Measurements from ENCODE around the gene TXNRD3. TPM values are rescaled to one million over a fixed set of nuclear protein-coding genes. Genes with fewer than 3 reads are reported as not detected.

Gene TXNRD3
- total and polyA plus RNA-seq, 4 donors, result 7.4 to 19.0 (median 13.3) TPM

DNA sequence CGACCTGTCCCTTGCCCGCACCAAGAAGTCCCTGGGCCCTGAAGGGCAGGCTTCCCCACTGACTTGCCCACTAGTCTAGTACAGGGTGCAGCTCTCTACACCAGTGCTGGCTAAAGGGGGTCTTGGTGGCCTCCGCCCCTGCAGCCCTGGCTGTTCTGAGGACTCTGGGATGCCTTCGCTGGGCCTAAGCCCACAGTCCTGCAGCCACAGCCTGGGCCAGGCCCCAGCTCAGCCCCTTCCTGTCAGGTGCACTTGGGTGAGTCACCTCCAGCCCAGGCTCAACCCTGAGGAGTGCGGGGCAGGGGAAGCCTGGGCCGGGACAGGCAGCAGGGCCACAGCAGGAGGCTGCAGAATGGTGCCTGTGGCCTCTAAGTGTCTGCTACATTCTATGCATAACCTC is 97.2 kb downstream of the TXNRD3 start:
- no peak for DNase-seq (ENCODE audit: low read depth in 4 of 6, low spot score in 6 of 6)
- H3K27me3 ChIP-seq (ENCODE audit: control insufficient read depth, insufficient read depth, low read length), result no peaks in the 10 kb centered on the region

DNA sequence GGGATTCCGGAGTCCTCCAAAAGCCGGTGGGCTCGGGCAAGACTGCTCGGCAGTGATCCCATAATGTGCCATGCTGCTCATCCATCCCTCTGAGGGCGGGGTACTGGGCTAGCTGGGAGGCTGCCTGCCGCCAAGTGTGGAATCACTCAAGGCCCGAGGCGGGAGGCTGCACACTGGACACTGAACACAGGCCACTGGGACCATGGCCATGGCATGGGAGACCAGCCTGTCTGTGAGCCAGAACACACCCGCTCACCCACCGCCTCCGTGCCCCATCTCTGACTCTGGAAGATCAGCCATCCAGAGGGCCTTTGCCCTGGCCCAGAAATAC is 97.5 kb downstream of the TXNRD3 start:
- no peak overlapping the region for H3K4me3 ChIP-seq (ENCODE audit: low read depth, low read length)
- no peaks in the 10 kb centered on the region for H3K27me3 ChIP-seq (ENCODE audit: control insufficient read depth, insufficient read depth, low read length)
- H3K4me1 ChIP-seq (ENCODE audit: control insufficient read depth, insufficient read depth, low read length), result peaks cover 9% of the 10 kb centered on the region
- DNase-seq (ENCODE audit: low read depth in 4 of 6, low spot score in 6 of 6), result no peak
- no peak overlapping the region for H3K27ac ChIP-seq (ENCODE audit: low read depth, low read length)
- whole genome bisulfite sequencing (ENCODE audit: insufficient coverage), result 83% methylated on average over 11 of the region's 11 CpGs
- peaks cover under 1% of the 10 kb centered on the region for H3K9me3 ChIP-seq (ENCODE audit: control insufficient read depth, insufficient read depth, low read length)
- H3K36me3 ChIP-seq (ENCODE audit: control insufficient read depth, insufficient read depth, low read length), result no peaks in the 10 kb centered on the region

More for the DNA sequence above, 97.2 kb downstream of the TXNRD3 start:
- Histone ChIP-seq H3K27ac (ENCODE audit: low read depth, low read length) (no peak overlapping the region), H3K4me1 (ENCODE audit: control insufficient read depth, insufficient read depth, low read length) (peaks cover 6% of the 10 kb centered on the region), H3K9me3 (ENCODE audit: control insufficient read depth, insufficient read depth, low read length) (peaks cover 1% of the 10 kb centered on the region), H3K4me3 (ENCODE audit: low read depth, low read length) (no peak overlapping the region), H3K36me3 (ENCODE audit: control insufficient read depth, insufficient read depth, low read length) (no peaks in the 10 kb centered on the region)
- 89% methylated on average over 4 of the region's 6 CpGs for WGBS (ENCODE audit: insufficient coverage)

Small RNA genes lying within 50 kb of the gene (small RNA-seq; reads per million reads assigned to genes)
- not detected for gene RNA5SP138 (ENCODE audit: low replicate concordance)

Other genes starting within 250 kb of the TXNRD3 start
- 10 to 100 TPM; 22.9 to 29.4 TPM for gene ZXDC, start 179.2 kb downstream of the TXNRD3 start, total RNA-seq
- gene ZXDC, start 179.2 kb downstream of the TXNRD3 start, polyA plus RNA-seq (ENCODE audit: insufficient read length in 2 of 2), result 10 to 100 TPM; 25.6 to 29.0 TPM
- gene UROC1, start 137.4 kb downstream of the TXNRD3 start, total RNA-seq, result under 1 TPM in 1 of 2 donors, not detected in 1; 0.06 TPM
- gene UROC1, start 137.4 kb downstream of the TXNRD3 start, polyA plus RNA-seq (ENCODE audit: insufficient read length in 2 of 2), result under 1 TPM; 0.29 to 0.35 TPM
- gene CHST13, start 131.0 kb downstream of the TXNRD3 start, total RNA-seq, result under 1 TPM in 1 of 2 donors, not detected in 1; 0.28 TPM
- under 1 TPM; 0.30 to 0.44 TPM for gene CHST13, start 131.0 kb downstream of the TXNRD3 start, polyA plus RNA-seq (ENCODE audit: insufficient read length in 2 of 2)
- gene C3orf22, start 96.2 kb downstream of the TXNRD3 start, total RNA-seq, result not detected
- gene C3orf22, start 96.2 kb downstream of the TXNRD3 start, polyA plus RNA-seq (ENCODE audit: insufficient read length in 2 of 2), result under 1 TPM; 0.17 to 0.27 TPM
- gene CHCHD6, start 49.1 kb upstream of the TXNRD3 start, total RNA-seq, result 10 to 100 TPM; 22.5 to 31.5 TPM
- 10 to 100 TPM; 68.0 to 70.2 TPM for gene CHCHD6, start 49.1 kb upstream of the TXNRD3 start, polyA plus RNA-seq (ENCODE audit: insufficient read length in 2 of 2)

Data from spinal cord (tissue), 10 donors.